ENCODE measurements around the gene SECTM1.
"Not testable (repeated sequence)": the region's sequence is repeated elsewhere in the genome, so short reads cannot be mapped to it uniquely, and the experiment has no call there.

SECTM1 gene

GRCh38 chr17:82377924-82378740 is 44.6 kb upstream of the SECTM1 start:
- peaks cover 24% of the 10 kb centered on the region for H3K4me1 Mint-ChIP-seq
- H3K9me3 Mint-ChIP-seq = no peaks in the 10 kb centered on the region
- no peaks in the 10 kb centered on the region for H3K36me3 Mint-ChIP-seq (ENCODE audit: low read depth)

GRCh38 chr17:82377294-82377693 is 43.7 kb upstream of the SECTM1 start:
- H3K9me3 Mint-ChIP-seq; H3K4me3 Mint-ChIP-seq; H3K27ac Mint-ChIP-seq; H3K36me3 Mint-ChIP-seq (ENCODE audit: low read depth): not testable (repeated sequence)
- Mint-ChIP-seq H3K4me1 (peaks cover 31% of the 10 kb centered on the region), H3K27me3 (ENCODE audit: low read depth) (peaks cover 28% of the 10 kb centered on the region)

More at GRCh38 chr17:82377924-82378740, 44.6 kb upstream of the SECTM1 start:
- H3K4me3 Mint-ChIP-seq = no peak overlapping the region
- H3K27ac Mint-ChIP-seq = no peak overlapping the region
- H3K27me3 Mint-ChIP-seq (ENCODE audit: low read depth) = peaks cover 20% of the 10 kb centered on the region
- no peak for TF ChIP-seq CTCF (IDR thresholded peaks at IDR 0.05; ENCODE audit: unreplicated experiment in 3 of 3)

- H3K4me1 Mint-ChIP-seq = peaks cover 28% of the 10 kb centered on the region
- no peak overlapping the region for H3K27ac Mint-ChIP-seq
- no peak for TF ChIP-seq CTCF (IDR thresholded peaks at IDR 0.05; ENCODE audit: unreplicated experiment in 3 of 3)
- no peaks in the 10 kb centered on the region for H3K9me3 Mint-ChIP-seq
- no peaks in the 10 kb centered on the region for H3K36me3 Mint-ChIP-seq (ENCODE audit: low read depth)
- no peak overlapping the region for H3K4me3 Mint-ChIP-seq
- H3K27me3 Mint-ChIP-seq (ENCODE audit: low read depth) = peaks cover 30% of the 10 kb centered on the region
Measured at GRCh38 chr17:82376042-82376730, 42.6 kb upstream of the SECTM1 start.

GRCh38 chr17:82375359-82376041 is 41.9 kb upstream of the SECTM1 start:
- no peak overlapping the region for H3K4me3 Mint-ChIP-seq
- no peaks in the 10 kb centered on the region for H3K36me3 Mint-ChIP-seq (ENCODE audit: low read depth)
- no peak overlapping the region for H3K27ac Mint-ChIP-seq
- no peak for TF ChIP-seq CTCF (IDR thresholded peaks at IDR 0.05; ENCODE audit: unreplicated experiment in 3 of 3)
- H3K9me3 Mint-ChIP-seq = no peaks in the 10 kb centered on the region
- peaks cover 36% of the 10 kb centered on the region for H3K27me3 Mint-ChIP-seq (ENCODE audit: low read depth)
- H3K4me1 Mint-ChIP-seq = peaks cover 30% of the 10 kb centered on the region

- Mint-ChIP-seq H3K36me3 (ENCODE audit: low read depth) (no peaks in the 10 kb centered on the region), H3K27ac (no peak overlapping the region), H3K9me3 (no peaks in the 10 kb centered on the region), H3K4me1 (peaks cover 29% of the 10 kb centered on the region), H3K4me3 (peak overlapping the region in 1 of 3 experiments; percentile 25), H3K27me3 (ENCODE audit: low read depth) (peaks cover 37% of the 10 kb centered on the region)
- no peak for TF ChIP-seq CTCF (IDR thresholded peaks at IDR 0.05; ENCODE audit: unreplicated experiment in 3 of 3)
Measured at GRCh38 chr17:82374626-82375331, 41.2 kb upstream of the SECTM1 start.

Data from nephron (organoid).